Panc1 (cell line): ENCODE data around the gene ATP4A.

Experiments
- POLR2AphosphoS5 ChIP-seq: IDR thresholded peaks from 2 replicates; pipeline ENCODE4 v1.6.1; 2012; ENCODE audit warnings: mild to moderate bottlenecking, low read depth, low read length, moderate library complexity
- TF ChIP-seq, protein P1 (sequence below): fragments of 450-650 bp; IDR thresholded peaks from 2 replicates; pipeline ENCODE4 v1.5.1; 2017; ENCODE audit warnings: mild to moderate bottlenecking

- TF ChIP-seq POLR2AphosphoS5, result no peak
- TF ChIP-seq, protein P1, sequence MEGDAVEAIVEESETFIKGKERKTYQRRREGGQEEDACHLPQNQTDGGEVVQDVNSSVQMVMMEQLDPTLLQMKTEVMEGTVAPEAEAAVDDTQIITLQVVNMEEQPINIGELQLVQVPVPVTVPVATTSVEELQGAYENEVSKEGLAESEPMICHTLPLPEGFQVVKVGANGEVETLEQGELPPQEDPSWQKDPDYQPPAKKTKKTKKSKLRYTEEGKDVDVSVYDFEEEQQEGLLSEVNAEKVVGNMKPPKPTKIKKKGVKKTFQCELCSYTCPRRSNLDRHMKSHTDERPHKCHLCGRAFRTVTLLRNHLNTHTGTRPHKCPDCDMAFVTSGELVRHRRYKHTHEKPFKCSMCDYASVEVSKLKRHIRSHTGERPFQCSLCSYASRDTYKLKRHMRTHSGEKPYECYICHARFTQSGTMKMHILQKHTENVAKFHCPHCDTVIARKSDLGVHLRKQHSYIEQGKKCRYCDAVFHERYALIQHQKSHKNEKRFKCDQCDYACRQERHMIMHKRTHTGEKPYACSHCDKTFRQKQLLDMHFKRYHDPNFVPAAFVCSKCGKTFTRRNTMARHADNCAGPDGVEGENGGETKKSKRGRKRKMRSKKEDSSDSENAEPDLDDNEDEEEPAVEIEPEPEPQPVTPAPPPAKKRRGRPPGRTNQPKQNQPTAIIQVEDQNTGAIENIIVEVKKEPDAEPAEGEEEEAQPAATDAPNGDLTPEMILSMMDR, result peak; percentile 99
Measured at GRCh38 chr19:35509861-35510625, 53.4 kb downstream of the ATP4A start.
